Neural progenitor cell (in vitro differentiated cells): ENCODE data around the gene MAN2A1. TPM values are rescaled to one million over a fixed set of nuclear protein-coding genes. Genes with fewer than 3 reads are reported as not detected.
"Not testable (repeated sequence)": the region's sequence is repeated elsewhere in the genome, so short reads cannot be mapped to it uniquely, and the experiment has no call there.

ENCODE experiments used
- DNase-seq: peaks from one replicate; pipeline ENCODE4 v3.0.0-alpha.2; 2016; ENCODE audit warnings: low spot score
- H2AFZ ChIP-seq: fragments of 200-600 bp; sonication (generic); replicated peaks from 2 replicates; pipeline ENCODE4 v1.6.1; 2016; ENCODE audit warnings: antibody characterized with exemption
- H3F3A ChIP-seq: fragments of 200-600 bp; sonication (generic); 2 replicates; pipeline ENCODE4 v1.6.1; 2016; ENCODE audit warnings: antibody characterized with exemption, low read depth
- H3K27ac ChIP-seq: fragments of 200-600 bp; sonication (generic); 2 replicates; pipeline ENCODE4 v1.5.1; 2016; ENCODE audit warnings: mild to moderate bottlenecking
- H3K27me3 ChIP-seq: fragments of 200-600 bp; sonication (generic); 2 replicates; pipeline ENCODE4 v1.6.1; 2016; ENCODE audit warnings: mild to moderate bottlenecking, moderate library complexity
- H3K36me3 ChIP-seq: fragments of 200-600 bp; sonication (generic); 2 replicates; pipeline ENCODE4 v1.5.1; 2016
- H3K4me1 ChIP-seq: fragments of 200-600 bp; sonication (generic); 2 replicates; pipeline ENCODE4 v1.6.1; 2016; ENCODE audit warnings: mixed run types
- H3K4me2 ChIP-seq: fragments of 200-600 bp; sonication (generic); 2 replicates; pipeline ENCODE4 v1.6.1; 2016
- H3K4me3 ChIP-seq: fragments of 200-600 bp; sonication (generic); 2 replicates; pipeline ENCODE4 v1.5.1; 2016
- H3K79me2 ChIP-seq: fragments of 200-600 bp; sonication (generic); 2 replicates; pipeline ENCODE4 v1.6.1; 2016; ENCODE audit warnings: low read depth
- H3K9ac ChIP-seq: fragments of 200-600 bp; sonication (generic); 2 replicates; pipeline ENCODE4 v1.6.1; 2016
- H3K9me3 ChIP-seq: fragments of 200-600 bp; sonication (generic); 2 replicates; pipeline ENCODE4 v1.5.1; 2016; ENCODE audit warnings: low read depth
- H4K20me1 ChIP-seq: fragments of 200-600 bp; sonication (generic); 2 replicates; pipeline ENCODE4 v1.6.1; 2016; ENCODE audit warnings: low read depth
- H3K27ac Mint-ChIP-seq: 3 replicates; pipeline ENCODE4 v1.8.0; 2021; ENCODE audit warnings: mixed read lengths
- H3K27me3 Mint-ChIP-seq: 2 replicates; pipeline ENCODE4 v1.8.0; 2022; ENCODE audit warnings: low read depth, mild to moderate bottlenecking, inconsistent platforms, moderate library complexity, mixed read lengths; ENCODE audit not compliant: insufficient read depth
- H3K36me3 Mint-ChIP-seq: 3 replicates; pipeline ENCODE4 v1.8.0; 2021; ENCODE audit warnings: mixed read lengths
- H3K4me1 Mint-ChIP-seq: 3 replicates; pipeline ENCODE4 v1.8.0; 2021; ENCODE audit warnings: mixed read lengths
- H3K4me3 Mint-ChIP-seq: 3 replicates; pipeline ENCODE4 v1.8.0; 2021; ENCODE audit warnings: mild to moderate bottlenecking, moderate library complexity, mixed read lengths
- H3K9me3 Mint-ChIP-seq: 3 replicates; pipeline ENCODE4 v1.8.0; 2020; ENCODE audit warnings: mixed read lengths
- CTCF ChIP-seq: fragments of 200-600 bp; sonication (generic); IDR thresholded peaks from 2 replicates; pipeline ENCODE4 v1.5.1; 2017; ENCODE audit warnings: antibody characterized with exemption, mild to moderate bottlenecking
- EZH2 ChIP-seq: fragments of 200-600 bp; sonication (generic); IDR thresholded peaks from 2 replicates; pipeline ENCODE4 v1.6.1; 2017; ENCODE audit warnings: antibody characterized with exemption, mild to moderate bottlenecking, moderate library complexity
- EZH2phosphoT487 ChIP-seq: fragments of 200-600 bp; sonication (generic); IDR thresholded peaks from 2 replicates; pipeline ENCODE4 v1.6.1; 2017; ENCODE audit warnings: antibody characterized with exemption
- total RNA-seq: library from RNA; depleted of rRNA; stranded (reverse); fragments of >200 nt; gene quantifications from 2 replicates; pipeline ENCODE4 v1.2.3, GENCODE V29; 2015; ENCODE audit warnings: low replicate concordance

Gene MAN2A1
- total RNA-seq, 1 donor from 2014 or later = 130 TPM

DNA sequence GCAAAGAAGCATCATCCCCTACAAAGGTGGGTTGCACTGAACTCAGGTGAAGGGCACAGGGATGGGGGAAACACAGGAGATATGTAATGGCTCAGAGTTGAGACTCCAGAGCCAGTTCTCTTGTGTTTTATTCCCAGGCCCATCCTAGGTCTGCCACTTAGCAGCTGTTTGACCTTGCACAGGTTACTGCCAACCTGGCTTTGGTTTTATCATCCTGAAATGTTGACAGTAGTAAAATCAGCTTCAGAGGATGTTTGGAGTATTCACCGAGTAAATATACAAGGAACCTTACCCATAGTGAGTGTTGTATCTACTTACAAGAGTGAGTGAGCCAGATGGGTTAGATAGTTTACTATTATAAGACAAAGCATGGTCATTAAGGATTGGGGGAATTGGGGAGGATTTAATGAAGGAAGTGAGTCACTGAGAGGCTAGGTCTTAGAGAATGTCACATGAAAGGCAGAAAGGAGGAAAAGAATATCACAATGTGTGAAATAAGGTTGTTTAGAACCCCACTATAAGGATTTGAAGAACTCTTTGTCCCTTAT, 141.3 kb downstream of the MAN2A1 start:
- Histone ChIP-seq H3F3A (peaks cover 8% of the 10 kb centered on the region), H3K9ac (no peak overlapping the region), H3K4me2 (no peak overlapping the region), H3K27ac (no peak overlapping the region), H3K4me3 (no peak overlapping the region), H3K27me3 (no peaks in the 10 kb centered on the region), H3K36me3 (peaks cover 13% of the 10 kb centered on the region), H4K20me1 (no peaks in the 10 kb centered on the region), H3K4me1 (peaks cover 7% of the 10 kb centered on the region), H3K79me2 (no peaks in the 10 kb centered on the region), H2AFZ (no peak overlapping the region), H3K9me3 (no peaks in the 10 kb centered on the region)
- TF ChIP-seq EZH2 (no peak), CTCF (no peak), EZH2phosphoT487 (no peak)
- Mint-ChIP-seq H3K36me3 (peaks cover 38% of the 10 kb centered on the region), H3K4me1 (peaks cover 4% of the 10 kb centered on the region), H3K4me3 (no peak overlapping the region), H3K27ac (no peak overlapping the region), H3K27me3 (no peaks in the 10 kb centered on the region), H3K9me3 (peaks cover 9% of the 10 kb centered on the region)
- no peak for DNase-seq

- not testable (repeated sequence) for H3K27me3 ChIP-seq, H3K27ac ChIP-seq, H3K4me3 Mint-ChIP-seq, H4K20me1 ChIP-seq, H3K27ac Mint-ChIP-seq, H3K36me3 ChIP-seq, H3K79me2 ChIP-seq, H3K9me3 ChIP-seq, H2AFZ ChIP-seq, H3K4me3 ChIP-seq, H3K9me3 Mint-ChIP-seq, H3K27me3 Mint-ChIP-seq, DNase-seq, H3K9ac ChIP-seq, H3K4me2 ChIP-seq
- Histone ChIP-seq H3F3A (peaks cover 13% of the 10 kb centered on the region), H3K4me1 (peaks cover 21% of the 10 kb centered on the region)
- Mint-ChIP-seq H3K4me1 (peaks cover 15% of the 10 kb centered on the region), H3K36me3 (peaks cover 36% of the 10 kb centered on the region)
Measured at GRCh38 chr5:109832207-109833188, 142.8 kb downstream of the MAN2A1 start.

DNA sequence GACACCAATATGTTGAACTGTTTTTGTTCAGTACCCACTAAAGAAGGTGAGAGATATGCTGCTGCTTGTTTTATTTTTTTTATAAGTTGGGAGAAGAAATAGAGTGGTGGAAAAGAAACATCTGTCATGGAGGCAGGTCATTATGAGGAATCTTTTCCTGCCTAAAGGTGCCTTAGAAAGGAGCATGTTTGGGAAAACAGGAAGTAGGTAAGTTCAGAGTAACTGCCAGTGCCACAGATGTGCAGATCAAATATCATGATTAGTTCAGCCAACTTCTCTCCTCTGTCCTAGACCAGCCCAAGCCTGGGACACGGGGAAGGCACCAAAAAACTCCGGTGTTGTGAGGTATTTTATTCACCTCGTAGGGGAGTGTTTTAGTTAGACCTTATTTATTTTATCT, 144.2 kb downstream of the MAN2A1 start:
- Mint-ChIP-seq H3K4me1 (peaks cover 18% of the 10 kb centered on the region), H3K27ac (no peak overlapping the region), H3K36me3 (peaks cover 43% of the 10 kb centered on the region), H3K27me3 (no peaks in the 10 kb centered on the region), H3K9me3 (peaks cover 9% of the 10 kb centered on the region), H3K4me3 (no peak overlapping the region)
- H3K4me2 ChIP-seq = no peak overlapping the region
- DNase-seq = no peak
- no peak overlapping the region for H3K4me3 ChIP-seq
- no peaks in the 10 kb centered on the region for H3K27me3 ChIP-seq
- no peaks in the 10 kb centered on the region for H4K20me1 ChIP-seq
- H3K27ac ChIP-seq = no peak overlapping the region
- H3K79me2 ChIP-seq = no peaks in the 10 kb centered on the region
- no peaks in the 10 kb centered on the region for H3K9me3 ChIP-seq
- peaks cover 10% of the 10 kb centered on the region for H3K36me3 ChIP-seq
- TF ChIP-seq CTCF (no peak), EZH2phosphoT487 (no peak), EZH2 (no peak)
- H2AFZ ChIP-seq = no peak overlapping the region
- peaks cover 34% of the 10 kb centered on the region for H3K4me1 ChIP-seq
- no peak overlapping the region for H3K9ac ChIP-seq
- H3F3A ChIP-seq = peaks cover 25% of the 10 kb centered on the region

DNA sequence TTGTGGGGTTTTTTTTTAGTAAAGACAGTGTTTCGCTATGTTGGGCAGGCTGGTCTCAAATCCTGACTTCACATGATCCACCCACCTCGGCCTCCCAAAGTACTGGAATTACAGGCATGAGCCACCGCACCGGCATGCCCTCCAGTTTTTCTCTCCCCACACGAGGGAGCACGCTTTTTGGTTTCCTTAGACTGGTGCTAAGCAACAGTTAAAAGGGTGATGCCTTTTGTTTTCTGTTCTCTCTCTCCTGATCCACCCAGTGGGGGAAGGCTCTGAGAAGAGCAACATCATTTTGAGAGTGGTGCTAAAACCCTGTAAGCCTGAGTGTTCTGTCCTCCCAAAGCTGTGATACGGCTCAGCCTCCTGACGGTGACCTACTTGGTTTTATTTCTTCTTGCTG, 146.6 kb downstream of the MAN2A1 start:
- peaks cover 18% of the 10 kb centered on the region for H3K4me1 Mint-ChIP-seq
- H3K27me3 ChIP-seq = no peaks in the 10 kb centered on the region
- H3K27me3 Mint-ChIP-seq = no peaks in the 10 kb centered on the region
- peak; percentile 67 for DNase-seq
- no peaks in the 10 kb centered on the region for H4K20me1 ChIP-seq
- no peaks in the 10 kb centered on the region for H3K79me2 ChIP-seq
- H3K9me3 Mint-ChIP-seq = peaks cover 9% of the 10 kb centered on the region
- TF ChIP-seq EZH2 = no peak
- TF ChIP-seq CTCF = peak; percentile 43
- TF ChIP-seq EZH2phosphoT487 = no peak
- peaks cover 25% of the 10 kb centered on the region for H3F3A ChIP-seq
- H3K36me3 ChIP-seq = peaks cover 6% of the 10 kb centered on the region
- no peak overlapping the region for H3K4me3 Mint-ChIP-seq
- no peaks in the 10 kb centered on the region for H3K9me3 ChIP-seq
- peaks cover 34% of the 10 kb centered on the region for H3K4me1 ChIP-seq
- peak overlapping the region; percentile 11 for H3K4me2 ChIP-seq
- H3K27ac Mint-ChIP-seq = no peak overlapping the region
- H3K36me3 Mint-ChIP-seq = peaks cover 51% of the 10 kb centered on the region
- no peak overlapping the region for H3K4me3 ChIP-seq
- no peak overlapping the region for H3K27ac ChIP-seq
- H3K9ac ChIP-seq = no peak overlapping the region
- H2AFZ ChIP-seq = no peak overlapping the region
